ENCODE measurements around the gene RNASE7. TPM values are rescaled to one million over a fixed set of nuclear protein-coding genes. Genes with fewer than 3 reads are reported as not detected.

Gene RNASE7
- total RNA-seq, 2 experiments from 2014 or later: not detected

DNA sequence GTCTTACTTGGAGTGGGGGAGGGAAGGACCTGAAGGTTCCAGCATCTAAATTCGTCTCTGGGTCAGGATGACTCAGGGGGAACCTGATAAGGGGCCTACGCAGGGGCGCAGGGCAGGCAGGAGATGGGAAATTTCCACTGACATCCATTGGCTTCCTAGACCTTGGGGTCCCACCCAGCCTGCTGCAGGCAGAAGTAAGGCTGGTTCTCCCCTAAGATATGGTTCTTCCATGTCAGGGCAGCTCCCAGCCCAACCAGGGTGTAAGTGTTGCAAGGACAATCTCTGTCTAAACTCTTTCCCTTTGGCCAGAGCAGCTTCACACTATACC, 15.2 kb upstream of the RNASE7 start:
- H3K9me2 ChIP-seq (ENCODE audit: insufficient read depth, low read length): no peaks in the 10 kb centered on the region
- no peaks in the 10 kb centered on the region for H4K20me1 ChIP-seq (ENCODE audit: insufficient read depth, low read length)
- intact Hi-C loops (cut with micrococcal nuclease; ENCODE audit: unreplicated experiment): no loop called here
- ChIA-PET CTCF (ENCODE audit: unreplicated experiment) (no interaction called here), POLR2A (no interaction called here)
- no peak for DNase-seq (ENCODE audit: low spot score)
- no peak overlapping the region for H3K27ac ChIP-seq (ENCODE audit: low read depth, low read length, poor library complexity, severe bottlenecking)
- no peak overlapping the region for H3K4me3 ChIP-seq (ENCODE audit: low read depth, low read length, poor library complexity, severe bottlenecking)
- TF ChIP-seq EZH2phosphoT487 (IDR thresholded peaks at IDR 0.05; ENCODE audit: borderline replicate concordance, low read depth, low read length) (no peak), CTCF (conservative IDR thresholded peaks at IDR 0.05; ENCODE audit: low read length) (no peak)
- H2AFZ ChIP-seq (ENCODE audit: low read length): no peak overlapping the region
- H3K79me2 ChIP-seq (ENCODE audit: insufficient read depth, low read depth, low read length): no peaks in the 10 kb centered on the region
- no peak overlapping the region for H3K4me2 ChIP-seq (ENCODE audit: low read length)
- H3K4me1 ChIP-seq (ENCODE audit: insufficient read depth, low read length, poor library complexity, severe bottlenecking): no peaks in the 10 kb centered on the region
- no TSS peak for BruUV-seq (replicated peaks)
- no peaks in the 10 kb centered on the region for H3K36me3 ChIP-seq (ENCODE audit: insufficient read depth, low read length)
- H3K9me3 ChIP-seq (ENCODE audit: low read length): no peaks in the 10 kb centered on the region

DNA sequence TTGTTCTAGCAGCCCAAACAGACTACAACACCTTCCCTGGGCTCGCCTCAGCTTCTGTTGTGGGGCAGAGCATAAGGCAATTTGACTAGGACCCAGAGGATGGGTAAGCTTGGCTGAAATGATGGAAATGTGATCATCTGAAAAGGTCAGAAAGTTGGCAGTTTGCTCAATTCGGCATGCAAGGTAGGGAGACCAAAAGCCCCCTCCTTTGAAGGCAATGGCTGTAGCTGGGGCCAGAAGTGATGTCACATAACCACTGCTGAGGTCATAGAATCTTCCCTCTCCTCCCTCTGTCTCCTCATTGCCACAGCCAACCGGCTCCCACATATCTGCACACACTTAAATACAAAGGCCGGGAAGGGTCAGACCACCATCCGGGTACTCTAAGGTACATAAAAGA, 12.2 kb upstream of the RNASE7 start, which contains the start of gene TPPP2:
TPPP2 (plus strand) TSS at position 301 of the 400 bp plus-strand sequence. CDS start 365 bp downstream, outside the sequence.
- no peak within 1 kb of the TSS for H3K27ac ChIP-seq (ENCODE audit: low read depth, low read length, poor library complexity, severe bottlenecking)
- DNase-seq (ENCODE audit: low spot score): no peak
- H3K79me2 ChIP-seq (ENCODE audit: insufficient read depth, low read depth, low read length): no peaks in the 10 kb centered on the region
- TF ChIP-seq CTCF (conservative IDR thresholded peaks at IDR 0.05; ENCODE audit: low read length) (no peak), EZH2phosphoT487 (IDR thresholded peaks at IDR 0.05; ENCODE audit: borderline replicate concordance, low read depth, low read length) (no peak)
- BruUV-seq (replicated peaks): no TSS peak
- ChIA-PET POLR2A (no interaction called here), CTCF (ENCODE audit: unreplicated experiment) (interaction anchor here (0.6 kb wide), 1 partner anchor 1392 kb away, joined by 3 read pairs; no protein-coding TSS in a partner anchor)
- intact Hi-C loops (cut with micrococcal nuclease; ENCODE audit: unreplicated experiment): no loop called here
- H3K4me1 ChIP-seq (ENCODE audit: insufficient read depth, low read length, poor library complexity, severe bottlenecking): no peaks in the 10 kb centered on the region
- no peak within 1 kb of the TSS for H3K4me3 ChIP-seq (ENCODE audit: low read depth, low read length, poor library complexity, severe bottlenecking)
- H3K36me3 ChIP-seq (ENCODE audit: insufficient read depth, low read length): no peaks in the 10 kb centered on the region
- H4K20me1 ChIP-seq (ENCODE audit: insufficient read depth, low read length): no peaks in the 10 kb centered on the region
- H2AFZ ChIP-seq (ENCODE audit: low read length): no peak within 1 kb of the TSS
- H3K9me2 ChIP-seq (ENCODE audit: insufficient read depth, low read length): no peaks in the 10 kb centered on the region
- no peak within 1 kb of the TSS for H3K4me2 ChIP-seq (ENCODE audit: low read length)
- no peaks in the 10 kb centered on the region for H3K9me3 ChIP-seq (ENCODE audit: low read length)

- H2AFZ ChIP-seq (ENCODE audit: low read length): no peak overlapping the region
- no peaks in the 10 kb centered on the region for H3K9me3 ChIP-seq (ENCODE audit: low read length)
- no peaks in the 10 kb centered on the region for H3K36me3 ChIP-seq (ENCODE audit: insufficient read depth, low read length)
- H3K9me2 ChIP-seq (ENCODE audit: insufficient read depth, low read length): no peaks in the 10 kb centered on the region
- no peaks in the 10 kb centered on the region for H3K79me2 ChIP-seq (ENCODE audit: insufficient read depth, low read depth, low read length)
- CTCF ChIA-PET (ENCODE audit: unreplicated experiment): no interaction called here
- intact Hi-C loops (cut with micrococcal nuclease; ENCODE audit: unreplicated experiment): no loop called here
- no peak for DNase-seq (ENCODE audit: low spot score)
- no peak overlapping the region for H3K4me3 ChIP-seq (ENCODE audit: low read depth, low read length, poor library complexity, severe bottlenecking)
- BruUV-seq (replicated peaks): no TSS peak
- H4K20me1 ChIP-seq (ENCODE audit: insufficient read depth, low read length): no peaks in the 10 kb centered on the region
- no peaks in the 10 kb centered on the region for H3K4me1 ChIP-seq (ENCODE audit: insufficient read depth, low read length, poor library complexity, severe bottlenecking)
- POLR2A ChIA-PET: no interaction called here
- no peak for TF ChIP-seq EZH2phosphoT487 (IDR thresholded peaks at IDR 0.05; ENCODE audit: borderline replicate concordance, low read depth, low read length)
- TF ChIP-seq CTCF (conservative IDR thresholded peaks at IDR 0.05; ENCODE audit: low read length): no peak
- H3K27ac ChIP-seq (ENCODE audit: low read depth, low read length, poor library complexity, severe bottlenecking): no peak overlapping the region
- no peak overlapping the region for H3K4me2 ChIP-seq (ENCODE audit: low read length)
These were observed 11.6 kb upstream of the RNASE7 start for GRCh38 chr14:21030531-21030930.

Data from OCI-LY7 (cell line).